Suprapubic skin (tissue), 4 donors: ENCODE data around the gene SEC61A2.

Source experiments
- CTCF ChIP-seq, 2 donors: fragments of 200-600 bp in 1 of 2; fragments of 450-650 bp in 1 of 2; sonication (generic) in 1 of 2; IDR thresholded peaks; one replicate each; pipeline ENCODE4 v1.5.1; 2016 to 2019; ENCODE audit warnings: antibody characterized with exemption in 2 of 2, mild to moderate bottlenecking in 1 of 2, moderate library complexity in 1 of 2
- EP300 ChIP-seq: sonication (generic); formaldehyde crosslinking; IDR thresholded peaks from one replicate; pipeline ENCODE4 v1.6.1; 2017; ENCODE audit warnings: antibody characterized with exemption
- POLR2A ChIP-seq, 2 donors: fragments of 450-650 bp; IDR thresholded peaks; one replicate each; pipeline ENCODE4 v1.6.1; 2017; ENCODE audit warnings: antibody characterized with exemption in 2 of 2, mild to moderate bottlenecking in 2 of 2, moderate library complexity in 2 of 2
- POLR2AphosphoS5 ChIP-seq, 3 donors: sonication (generic); formaldehyde crosslinking; IDR thresholded peaks; one replicate each; pipeline ENCODE4 v1.6.1; 2017; ENCODE audit warnings: antibody characterized with exemption in 3 of 3

DNA sequence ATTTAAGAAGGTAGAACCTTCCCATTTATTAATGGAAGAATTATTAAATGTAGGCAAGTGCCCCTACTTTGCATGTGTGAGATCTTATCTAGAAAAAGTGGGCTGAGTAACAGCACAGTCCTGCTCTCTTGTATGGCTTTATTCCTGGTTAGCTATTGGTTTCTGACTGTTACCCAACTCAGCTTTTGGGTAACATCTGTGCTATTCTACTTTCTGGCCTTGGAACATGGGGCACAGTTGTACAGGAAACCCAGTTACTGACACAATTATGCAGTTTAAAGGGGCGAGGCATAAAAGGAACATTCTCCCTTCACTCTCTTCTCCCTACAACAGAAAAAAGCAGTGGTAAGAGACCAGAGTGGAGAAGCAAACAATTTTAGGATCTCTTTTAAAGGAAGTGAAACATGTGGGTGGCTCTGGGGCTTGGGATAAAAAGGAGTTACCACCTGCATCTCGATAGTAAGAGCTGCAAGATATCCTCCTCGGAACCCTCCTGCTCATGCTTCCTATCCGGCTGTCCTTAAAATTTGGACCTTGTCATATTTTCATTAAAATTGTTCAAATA lies 50.2 kb downstream of the SEC61A2 start:
- no peak for TF ChIP-seq CTCF (IDR thresholded peaks at IDR 0.05)
- no peak for TF ChIP-seq POLR2A (IDR thresholded peaks at IDR 0.05)
- no peak for TF ChIP-seq POLR2AphosphoS5 (IDR thresholded peaks at IDR 0.05)
- no peak for TF ChIP-seq EP300
